ENCODE results near the gene SLC22A23.

The SLC22A23 gene

GRCh38 chr6:3372912-3373554 is 83.8 kb downstream of the SLC22A23 start:
- Histone ChIP-seq H3K27me3 (ENCODE audit: control insufficient read depth, insufficient read depth, low read length) (no peaks in the 10 kb centered on the region), H3K36me3 (ENCODE audit: control insufficient read depth, insufficient read depth, low read length) (no peaks in the 10 kb centered on the region), H3K4me3 (ENCODE audit: low read depth, low read length) (no peak overlapping the region), H3K4me1 (ENCODE audit: control insufficient read depth, insufficient read depth, low read length) (no peaks in the 10 kb centered on the region), H3K9me3 (ENCODE audit: control insufficient read depth, insufficient read depth, low read length) (no peaks in the 10 kb centered on the region), H3K9ac (ENCODE audit: low read depth, low read length) (no peak overlapping the region)

GRCh38 chr6:3372184-3372846 is 84.5 kb downstream of the SLC22A23 start:
- H3K9ac ChIP-seq (ENCODE audit: low read depth, low read length), result no peak overlapping the region
- no peaks in the 10 kb centered on the region for H3K27me3 ChIP-seq (ENCODE audit: control insufficient read depth, insufficient read depth, low read length)
- H3K4me3 ChIP-seq (ENCODE audit: low read depth, low read length), result no peak overlapping the region
- no peaks in the 10 kb centered on the region for H3K36me3 ChIP-seq (ENCODE audit: control insufficient read depth, insufficient read depth, low read length)
- no peaks in the 10 kb centered on the region for H3K4me1 ChIP-seq (ENCODE audit: control insufficient read depth, insufficient read depth, low read length)
- H3K9me3 ChIP-seq (ENCODE audit: control insufficient read depth, insufficient read depth, low read length), result no peaks in the 10 kb centered on the region

DNA sequence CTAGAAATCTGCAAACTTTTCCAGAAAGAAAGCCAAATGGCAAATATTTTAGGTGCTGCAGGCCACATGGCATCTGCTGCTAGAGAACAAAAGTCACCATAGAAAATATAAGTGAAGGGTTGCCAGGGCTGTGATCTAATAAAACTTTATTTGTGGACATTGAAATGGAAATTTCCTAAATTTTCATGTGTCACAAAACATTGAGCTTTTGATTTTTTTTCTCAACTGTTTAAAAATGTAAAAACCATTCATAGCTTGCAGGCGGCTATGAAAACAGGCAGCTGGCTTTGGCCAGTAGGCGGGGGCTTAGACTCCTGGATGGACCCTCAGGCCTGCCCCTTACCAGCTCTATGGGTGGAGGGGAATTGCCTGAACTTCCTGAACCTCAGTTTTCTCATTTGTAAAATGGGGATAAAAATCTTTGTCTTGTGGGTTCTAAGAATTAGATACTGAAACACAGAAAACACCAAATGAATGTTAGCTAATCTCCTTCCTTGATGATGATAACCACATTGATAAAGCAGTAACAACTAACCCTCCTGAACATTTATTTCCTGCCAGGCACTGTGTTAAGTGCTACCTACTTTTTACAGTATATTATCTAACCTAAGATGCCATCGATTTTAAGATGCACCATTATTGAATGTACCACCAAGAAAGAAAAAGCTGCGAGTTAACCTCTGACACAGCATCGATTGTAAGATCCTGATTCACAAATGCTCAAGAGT is 85.5 kb downstream of the SLC22A23 start:
- Histone ChIP-seq H3K4me3 (ENCODE audit: low read depth, low read length) (no peak overlapping the region), H3K36me3 (ENCODE audit: control insufficient read depth, insufficient read depth, low read length) (no peaks in the 10 kb centered on the region), H3K27me3 (ENCODE audit: control insufficient read depth, insufficient read depth, low read length) (no peaks in the 10 kb centered on the region), H3K9me3 (ENCODE audit: control insufficient read depth, insufficient read depth, low read length) (no peaks in the 10 kb centered on the region), H3K4me1 (ENCODE audit: control insufficient read depth, insufficient read depth, low read length) (no peaks in the 10 kb centered on the region), H3K9ac (ENCODE audit: low read depth, low read length) (no peak overlapping the region)

GRCh38 chr6:3370361-3371221 is 86.3 kb downstream of the SLC22A23 start:
- no peaks in the 10 kb centered on the region for H3K4me1 ChIP-seq (ENCODE audit: control insufficient read depth, insufficient read depth, low read length)
- no peaks in the 10 kb centered on the region for H3K27me3 ChIP-seq (ENCODE audit: control insufficient read depth, insufficient read depth, low read length)
- H3K9ac ChIP-seq (ENCODE audit: low read depth, low read length), result no peak overlapping the region
- H3K9me3 ChIP-seq (ENCODE audit: control insufficient read depth, insufficient read depth, low read length), result no peaks in the 10 kb centered on the region
- H3K36me3 ChIP-seq (ENCODE audit: control insufficient read depth, insufficient read depth, low read length), result no peaks in the 10 kb centered on the region
- H3K4me3 ChIP-seq (ENCODE audit: low read depth, low read length), result no peak overlapping the region

GRCh38 chr6:3369985-3370360 is 86.9 kb downstream of the SLC22A23 start:
- Histone ChIP-seq H3K4me1 (ENCODE audit: control insufficient read depth, insufficient read depth, low read length) (no peaks in the 10 kb centered on the region), H3K9me3 (ENCODE audit: control insufficient read depth, insufficient read depth, low read length) (no peaks in the 10 kb centered on the region), H3K36me3 (ENCODE audit: control insufficient read depth, insufficient read depth, low read length) (no peaks in the 10 kb centered on the region), H3K9ac (ENCODE audit: low read depth, low read length) (no peak overlapping the region), H3K4me3 (ENCODE audit: low read depth, low read length) (no peak overlapping the region), H3K27me3 (ENCODE audit: control insufficient read depth, insufficient read depth, low read length) (no peaks in the 10 kb centered on the region)

DNA sequence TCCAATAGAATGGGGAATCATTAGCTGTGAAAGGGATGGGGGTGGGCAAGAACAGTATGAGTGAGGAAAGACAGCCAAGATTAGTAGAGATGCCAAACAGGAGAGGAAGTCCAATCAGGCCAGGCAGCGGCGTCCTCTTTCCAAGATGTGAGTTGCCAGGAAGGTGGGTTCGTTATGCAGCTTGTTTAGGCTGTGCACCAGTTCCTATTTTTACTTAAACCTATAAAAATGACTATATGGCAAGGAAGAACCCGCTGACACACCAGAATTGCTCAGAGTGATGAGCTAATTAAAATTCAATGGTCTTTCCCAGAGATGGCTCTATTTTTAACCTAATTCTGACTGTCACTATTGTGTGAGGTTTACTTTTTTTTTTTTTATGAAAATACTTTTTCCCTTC is 88.2 kb downstream of the SLC22A23 start:
- H3K36me3 ChIP-seq (ENCODE audit: control insufficient read depth, insufficient read depth, low read length), result no peaks in the 10 kb centered on the region
- no peak overlapping the region for H3K9ac ChIP-seq (ENCODE audit: low read depth, low read length)
- no peaks in the 10 kb centered on the region for H3K9me3 ChIP-seq (ENCODE audit: control insufficient read depth, insufficient read depth, low read length)
- no peaks in the 10 kb centered on the region for H3K27me3 ChIP-seq (ENCODE audit: control insufficient read depth, insufficient read depth, low read length)
- H3K4me1 ChIP-seq (ENCODE audit: control insufficient read depth, insufficient read depth, low read length), result no peaks in the 10 kb centered on the region
- no peak overlapping the region for H3K4me3 ChIP-seq (ENCODE audit: low read depth, low read length)

DNA sequence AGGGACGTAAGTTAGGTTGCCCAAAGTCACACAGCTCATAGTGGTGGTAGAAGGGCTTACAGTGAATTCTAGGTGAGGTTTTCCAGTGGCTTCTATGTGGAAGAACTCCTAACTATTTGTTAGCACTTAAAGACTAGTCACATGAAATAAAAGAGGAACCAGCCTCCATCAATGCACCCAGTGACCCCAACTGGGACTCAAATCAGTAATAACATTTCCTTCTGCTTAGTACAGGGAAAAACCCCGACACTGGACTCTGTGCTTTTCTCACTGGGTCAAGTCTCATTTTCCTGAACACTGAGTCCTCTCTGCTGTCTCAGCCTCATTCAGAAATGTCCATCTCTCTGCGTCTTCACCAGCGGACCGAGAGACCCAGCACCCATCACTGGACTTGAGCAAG is 89.2 kb downstream of the SLC22A23 start:
- Histone ChIP-seq H3K27me3 (ENCODE audit: control insufficient read depth, insufficient read depth, low read length) (no peaks in the 10 kb centered on the region), H3K9me3 (ENCODE audit: control insufficient read depth, insufficient read depth, low read length) (no peaks in the 10 kb centered on the region), H3K4me3 (ENCODE audit: low read depth, low read length) (no peak overlapping the region), H3K9ac (ENCODE audit: low read depth, low read length) (no peak overlapping the region), H3K4me1 (ENCODE audit: control insufficient read depth, insufficient read depth, low read length) (peaks cover 3% of the 10 kb centered on the region), H3K36me3 (ENCODE audit: control insufficient read depth, insufficient read depth, low read length) (no peaks in the 10 kb centered on the region)

DNA sequence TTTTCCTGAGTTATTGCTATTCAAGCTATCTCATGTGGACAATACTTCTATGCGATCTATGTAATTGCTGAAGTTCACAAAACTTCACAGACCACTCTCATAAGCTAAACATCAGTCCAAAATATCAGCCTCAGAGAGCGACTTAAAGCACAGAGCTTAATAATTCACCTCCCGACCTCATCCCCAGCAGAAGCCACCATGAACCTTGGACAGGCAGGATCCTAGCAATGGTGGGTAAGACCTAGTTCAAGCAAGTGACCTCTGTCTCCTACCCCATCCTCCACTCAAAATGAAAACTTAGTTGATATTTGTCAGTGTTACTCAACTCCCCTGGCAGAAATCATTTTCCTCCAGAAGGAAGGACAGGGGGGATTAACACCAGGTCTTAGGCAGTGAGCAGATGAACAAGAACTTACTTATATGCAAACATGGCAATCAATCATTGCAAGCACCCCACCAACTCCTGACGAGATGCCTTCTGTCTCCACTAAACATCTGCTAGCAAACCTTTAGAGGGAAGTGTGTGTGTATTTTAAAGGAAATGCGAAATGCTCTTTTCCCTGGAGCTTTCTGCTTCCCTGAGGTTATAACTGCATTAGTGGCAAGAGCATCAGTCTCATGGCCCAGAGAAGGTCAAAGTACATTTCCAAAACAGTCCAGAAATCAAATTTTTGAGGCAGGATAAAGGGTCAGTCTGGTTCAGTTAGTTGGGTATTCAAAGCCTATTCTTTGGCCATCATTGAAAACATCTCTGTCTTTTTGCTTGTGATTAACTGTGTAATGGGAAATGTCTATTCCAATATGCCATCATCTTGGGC is 90.0 kb downstream of the SLC22A23 start:
- H3K9ac ChIP-seq (ENCODE audit: low read depth, low read length), result no peak overlapping the region
- H3K4me1 ChIP-seq (ENCODE audit: control insufficient read depth, insufficient read depth, low read length), result peaks cover 3% of the 10 kb centered on the region
- no peaks in the 10 kb centered on the region for H3K9me3 ChIP-seq (ENCODE audit: control insufficient read depth, insufficient read depth, low read length)
- no peaks in the 10 kb centered on the region for H3K36me3 ChIP-seq (ENCODE audit: control insufficient read depth, insufficient read depth, low read length)
- no peak overlapping the region for H3K4me3 ChIP-seq (ENCODE audit: low read depth, low read length)
- H3K27me3 ChIP-seq (ENCODE audit: control insufficient read depth, insufficient read depth, low read length), result no peaks in the 10 kb centered on the region

DNA sequence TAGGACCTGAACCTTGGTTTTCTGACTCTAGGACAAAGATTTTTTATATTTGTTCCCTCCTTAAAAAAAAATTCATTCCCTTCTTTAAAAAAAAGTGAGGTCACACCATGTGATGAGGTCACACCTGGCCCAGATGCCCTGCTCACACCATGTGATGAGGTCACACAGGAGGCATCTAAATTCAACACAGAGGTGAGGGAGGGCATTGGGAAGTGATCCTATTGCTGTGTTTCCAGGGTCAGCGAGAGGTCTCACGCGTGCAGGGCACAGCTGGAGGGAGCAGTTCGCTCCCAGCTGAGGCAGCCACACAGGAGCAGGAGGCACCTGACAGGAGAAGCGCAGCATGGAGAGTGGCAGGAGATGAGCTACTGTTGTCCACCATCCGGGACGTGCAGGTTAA is 92.5 kb downstream of the SLC22A23 start:
- no peak overlapping the region for H3K4me3 ChIP-seq (ENCODE audit: low read depth, low read length)
- H3K9me3 ChIP-seq (ENCODE audit: control insufficient read depth, insufficient read depth, low read length), result no peaks in the 10 kb centered on the region
- no peaks in the 10 kb centered on the region for H3K27me3 ChIP-seq (ENCODE audit: control insufficient read depth, insufficient read depth, low read length)
- H3K4me1 ChIP-seq (ENCODE audit: control insufficient read depth, insufficient read depth, low read length), result peaks cover 5% of the 10 kb centered on the region
- no peak overlapping the region for H3K9ac ChIP-seq (ENCODE audit: low read depth, low read length)
- no peaks in the 10 kb centered on the region for H3K36me3 ChIP-seq (ENCODE audit: control insufficient read depth, insufficient read depth, low read length)

GRCh38 chr6:3363296-3364025 is 93.4 kb downstream of the SLC22A23 start:
- Histone ChIP-seq H3K36me3 (ENCODE audit: control insufficient read depth, insufficient read depth, low read length) (no peaks in the 10 kb centered on the region), H3K4me3 (ENCODE audit: low read depth, low read length) (no peak overlapping the region), H3K9me3 (ENCODE audit: control insufficient read depth, insufficient read depth, low read length) (no peaks in the 10 kb centered on the region), H3K4me1 (ENCODE audit: control insufficient read depth, insufficient read depth, low read length) (peaks cover 5% of the 10 kb centered on the region), H3K9ac (ENCODE audit: low read depth, low read length) (no peak overlapping the region), H3K27me3 (ENCODE audit: control insufficient read depth, insufficient read depth, low read length) (no peaks in the 10 kb centered on the region)
